ENCODE measurements around the gene R3HDM2. TPM values are rescaled to one million over a fixed set of nuclear protein-coding genes. Genes with fewer than 3 reads are reported as not detected.
"Not testable (repeated sequence)": the region's sequence is repeated elsewhere in the genome, so short reads cannot be mapped to it uniquely, and the experiment has no call there.

The R3HDM2 gene
- total and polyA plus RNA-seq, 10 donors = 11.3 to 90.8 (median 53.5) TPM

DNA sequence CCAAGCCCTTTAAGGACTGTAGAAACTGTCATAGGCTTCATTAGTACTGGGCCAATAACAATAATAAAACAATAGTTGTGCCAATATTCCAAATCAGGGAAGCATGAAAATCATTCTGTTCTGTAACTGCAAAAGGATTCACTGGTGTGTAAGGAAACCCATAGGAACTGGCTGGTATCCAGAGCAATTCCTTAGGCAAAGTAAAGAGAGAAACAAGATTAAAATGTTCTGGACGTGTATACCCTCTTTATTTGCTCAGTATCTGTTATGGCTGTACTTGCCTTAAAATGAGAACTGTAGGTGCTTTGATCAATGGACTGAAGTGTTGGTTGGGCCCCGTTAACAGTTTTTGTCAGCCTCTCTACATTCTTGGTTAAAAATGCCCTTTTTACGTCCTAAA, 107.4 kb downstream of the R3HDM2 start:
- no peak overlapping the region for H3K27ac ChIP-seq
- no peak overlapping the region for H3K4me3 ChIP-seq
- DNase-seq = no peak
- H3K27me3 ChIP-seq (replicated peaks in 1 of 7) = no peaks in the 10 kb centered on the region
- 73 to 86% (median 76%) methylated on average over 3 of the region's 3 CpGs for WGBS, 5 donors
- H3K9me3 ChIP-seq = no peaks in the 10 kb centered on the region
- no peak for TF ChIP-seq POLR2A (IDR thresholded peaks at IDR 0.05)
- no peak for TF ChIP-seq POLR2AphosphoS5 (IDR thresholded peaks at IDR 0.05)
- TF ChIP-seq, protein P1, sequence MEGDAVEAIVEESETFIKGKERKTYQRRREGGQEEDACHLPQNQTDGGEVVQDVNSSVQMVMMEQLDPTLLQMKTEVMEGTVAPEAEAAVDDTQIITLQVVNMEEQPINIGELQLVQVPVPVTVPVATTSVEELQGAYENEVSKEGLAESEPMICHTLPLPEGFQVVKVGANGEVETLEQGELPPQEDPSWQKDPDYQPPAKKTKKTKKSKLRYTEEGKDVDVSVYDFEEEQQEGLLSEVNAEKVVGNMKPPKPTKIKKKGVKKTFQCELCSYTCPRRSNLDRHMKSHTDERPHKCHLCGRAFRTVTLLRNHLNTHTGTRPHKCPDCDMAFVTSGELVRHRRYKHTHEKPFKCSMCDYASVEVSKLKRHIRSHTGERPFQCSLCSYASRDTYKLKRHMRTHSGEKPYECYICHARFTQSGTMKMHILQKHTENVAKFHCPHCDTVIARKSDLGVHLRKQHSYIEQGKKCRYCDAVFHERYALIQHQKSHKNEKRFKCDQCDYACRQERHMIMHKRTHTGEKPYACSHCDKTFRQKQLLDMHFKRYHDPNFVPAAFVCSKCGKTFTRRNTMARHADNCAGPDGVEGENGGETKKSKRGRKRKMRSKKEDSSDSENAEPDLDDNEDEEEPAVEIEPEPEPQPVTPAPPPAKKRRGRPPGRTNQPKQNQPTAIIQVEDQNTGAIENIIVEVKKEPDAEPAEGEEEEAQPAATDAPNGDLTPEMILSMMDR (IDR thresholded peaks at IDR 0.05 in 8 of 11, conservative IDR thresholded peaks at IDR 0.05 in 3 of 11) = no peak
- intact Hi-C loops (cut with DNase I; ENCODE audit: low total_unique reads) = no loop called here
- H3K4me1 ChIP-seq = peaks cover 0 to 10% (median 0%) of the 10 kb centered on the region in 6 donors
- H3K36me3 ChIP-seq = peaks cover 0 to 37% (median 4%) of the 10 kb centered on the region in 6 donors

- no peak for DNase-seq
- 93 to 96% (median 95%) methylated on average over 2 of the region's 2 CpGs for WGBS, 5 donors
- H3K9me3 ChIP-seq = no peaks in the 10 kb centered on the region
- peaks cover 0 to 20% (median 0%) of the 10 kb centered on the region in 6 donors for H3K36me3 ChIP-seq
- H3K4me3 ChIP-seq = no peak overlapping the region
- H3K4me1 ChIP-seq = peaks cover 0 to 10% (median 0%) of the 10 kb centered on the region in 6 donors
- intact Hi-C loops (cut with DNase I; ENCODE audit: low total_unique reads) = no loop called here
- TF ChIP-seq POLR2A (IDR thresholded peaks at IDR 0.05) = no peak
- TF ChIP-seq, protein P1 (IDR thresholded peaks at IDR 0.05 in 8 of 11, conservative IDR thresholded peaks at IDR 0.05 in 3 of 11) = no peak
- TF ChIP-seq POLR2AphosphoS5 (IDR thresholded peaks at IDR 0.05) = no peak
- no peaks in the 10 kb centered on the region for H3K27me3 ChIP-seq (replicated peaks in 1 of 7)
- H3K27ac ChIP-seq = no peak overlapping the region
These were observed 110.2 kb downstream of the R3HDM2 start for GRCh38 chr12:57320639-57321038.

- WGBS, 5 donors = 84 to 92% (median 91%) methylated on average over 11 of the region's 11 CpGs
- Histone ChIP-seq H3K36me3 (peaks cover 0 to 20% (median 0%) of the 10 kb centered on the region in 6 donors), H3K4me1 (peaks cover 0 to 5% (median 0%) of the 10 kb centered on the region in 6 donors), H3K9me3 (no peaks in the 10 kb centered on the region), H3K27ac (no peak overlapping the region), H3K4me3 (no peak overlapping the region), H3K27me3 (replicated peaks in 1 of 7) (no peaks in the 10 kb centered on the region)
- intact Hi-C loops (cut with DNase I; ENCODE audit: low total_unique reads) = no loop called here
- DNase-seq = no peak
- TF ChIP-seq, protein P1 (IDR thresholded peaks at IDR 0.05 in 8 of 11, conservative IDR thresholded peaks at IDR 0.05 in 3 of 11) = no peak
- TF ChIP-seq POLR2A (IDR thresholded peaks at IDR 0.05) = no peak
- TF ChIP-seq POLR2AphosphoS5 (IDR thresholded peaks at IDR 0.05) = no peak
These were observed 111.0 kb downstream of the R3HDM2 start for GRCh38 chr12:57319678-57320469.

DNA sequence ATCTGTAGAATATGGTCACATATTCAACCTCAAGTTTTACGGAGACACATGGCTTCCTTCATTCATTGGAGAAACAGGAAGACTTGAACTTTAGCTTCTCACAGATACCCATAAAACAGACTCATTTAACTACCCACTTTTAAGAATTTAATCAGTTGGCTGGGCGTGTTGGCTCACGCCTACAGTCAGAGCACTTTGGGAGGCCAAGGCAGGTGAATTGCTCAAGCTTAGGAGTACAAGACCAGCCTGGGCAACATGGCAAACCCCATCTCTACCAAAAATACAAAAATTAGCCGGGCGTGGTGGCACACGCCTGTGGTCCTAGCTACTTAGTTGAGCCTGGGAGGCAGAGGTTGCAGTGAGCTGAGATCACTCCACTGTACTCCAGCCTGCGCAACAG, 115.2 kb downstream of the R3HDM2 start:
- H3K27me3 ChIP-seq (replicated peaks in 1 of 7) = no peaks in the 10 kb centered on the region
- no peak overlapping the region for H3K27ac ChIP-seq
- H3K4me1 ChIP-seq = peaks cover 0 to 5% (median 0%) of the 10 kb centered on the region in 6 donors
- 94 to 98% (median 96%) methylated on average over 7 of the region's 7 CpGs for WGBS, 5 donors
- no peaks in the 10 kb centered on the region for H3K9me3 ChIP-seq
- DNase-seq = no peak
- intact Hi-C loops (cut with DNase I; ENCODE audit: low total_unique reads) = no loop called here
- TF ChIP-seq POLR2A (IDR thresholded peaks at IDR 0.05) = no peak
- TF ChIP-seq POLR2AphosphoS5 (IDR thresholded peaks at IDR 0.05) = no peak
- TF ChIP-seq, protein P1 (IDR thresholded peaks at IDR 0.05 in 8 of 11, conservative IDR thresholded peaks at IDR 0.05 in 3 of 11) = no peak
- peaks cover 0 to 18% (median 0%) of the 10 kb centered on the region in 6 donors for H3K36me3 ChIP-seq
- H3K4me3 ChIP-seq = no peak overlapping the region

GRCh38 chr12:57312287-57312686, 118.6 kb downstream of the R3HDM2 start:
- peaks cover 0 to 48% (median 15%) of the 10 kb centered on the region in 6 donors for H3K36me3 ChIP-seq
- intact Hi-C loops (cut with DNase I; ENCODE audit: low total_unique reads); H3K27ac ChIP-seq; H3K9me3 ChIP-seq; H3K27me3 ChIP-seq (replicated peaks in 1 of 7); H3K4me3 ChIP-seq; H3K4me1 ChIP-seq; DNase-seq: not testable (repeated sequence)
- 86 to 97% (median 94%) methylated on average over 5 of the region's 5 CpGs for WGBS, 5 donors
